GM18511 (cell line): ENCODE measurements around the gene IL2RA.
"Not testable (repeated sequence)": the region's sequence is repeated elsewhere in the genome, so short reads cannot be mapped to it uniquely, and the experiment has no call there.

Experiments used
- ATAC-seq: cut with Tn5 transposase; IDR thresholded peaks from one replicate; pipeline ENCODE4 v1.9.1; 2021; ENCODE audit warnings: mild to moderate bottlenecking, moderate library complexity; ENCODE audit not compliant: unreplicated experiment

IL2RA gene

DNA sequence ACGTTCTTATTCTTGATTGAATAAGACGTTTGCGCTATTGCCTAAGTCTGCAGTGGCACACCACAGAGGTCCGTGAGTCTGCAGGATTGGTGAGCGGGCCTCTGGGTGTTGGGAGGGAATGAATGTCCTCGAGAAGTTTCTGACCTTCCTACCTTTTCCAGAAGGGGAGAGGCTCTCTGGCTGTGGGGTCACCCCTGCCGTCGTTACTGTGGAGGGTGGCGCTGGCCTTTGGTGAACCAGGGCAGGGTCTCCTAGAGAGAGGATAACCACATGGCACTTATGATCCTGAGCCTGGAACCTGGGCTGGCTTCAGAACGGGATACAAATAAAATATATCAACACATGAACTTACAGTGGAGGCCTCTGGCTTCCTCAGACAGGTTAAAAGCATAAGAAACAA lies 98.6 kb downstream of the IL2RA start:
- no peak for ATAC-seq

GRCh38 chr10:5963071-5963470 lies 99.1 kb downstream of the IL2RA start:
- ATAC-seq, result no peak

DNA sequence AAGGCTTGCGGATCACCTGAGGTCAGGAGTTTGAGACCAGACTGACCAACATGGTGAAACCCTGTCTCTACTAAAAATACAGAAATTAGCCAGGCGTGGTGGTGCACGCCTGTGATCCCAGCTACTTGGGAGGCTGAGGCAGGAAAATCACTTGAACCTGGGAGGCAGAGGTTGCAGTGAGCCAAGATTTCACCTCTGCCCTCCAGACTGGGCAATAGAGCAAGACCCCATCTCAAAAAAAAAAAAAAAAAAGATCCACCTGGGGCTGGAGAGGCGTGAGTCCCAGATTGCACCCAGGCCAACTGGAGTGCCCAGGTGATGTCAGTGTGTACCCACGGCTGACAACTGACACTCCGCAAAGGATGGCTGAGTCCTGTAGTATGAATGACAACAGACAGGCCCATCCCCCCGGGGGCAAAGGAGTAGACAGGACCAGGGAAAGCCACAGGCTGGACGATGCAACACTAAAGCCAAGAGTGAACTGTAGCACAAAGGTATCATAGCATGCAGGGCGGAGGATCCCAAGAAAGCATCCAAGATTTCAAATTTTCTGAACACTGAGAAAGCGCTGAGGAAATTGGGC lies 99.7 kb downstream of the IL2RA start:
- ATAC-seq, result not testable (repeated sequence)

DNA sequence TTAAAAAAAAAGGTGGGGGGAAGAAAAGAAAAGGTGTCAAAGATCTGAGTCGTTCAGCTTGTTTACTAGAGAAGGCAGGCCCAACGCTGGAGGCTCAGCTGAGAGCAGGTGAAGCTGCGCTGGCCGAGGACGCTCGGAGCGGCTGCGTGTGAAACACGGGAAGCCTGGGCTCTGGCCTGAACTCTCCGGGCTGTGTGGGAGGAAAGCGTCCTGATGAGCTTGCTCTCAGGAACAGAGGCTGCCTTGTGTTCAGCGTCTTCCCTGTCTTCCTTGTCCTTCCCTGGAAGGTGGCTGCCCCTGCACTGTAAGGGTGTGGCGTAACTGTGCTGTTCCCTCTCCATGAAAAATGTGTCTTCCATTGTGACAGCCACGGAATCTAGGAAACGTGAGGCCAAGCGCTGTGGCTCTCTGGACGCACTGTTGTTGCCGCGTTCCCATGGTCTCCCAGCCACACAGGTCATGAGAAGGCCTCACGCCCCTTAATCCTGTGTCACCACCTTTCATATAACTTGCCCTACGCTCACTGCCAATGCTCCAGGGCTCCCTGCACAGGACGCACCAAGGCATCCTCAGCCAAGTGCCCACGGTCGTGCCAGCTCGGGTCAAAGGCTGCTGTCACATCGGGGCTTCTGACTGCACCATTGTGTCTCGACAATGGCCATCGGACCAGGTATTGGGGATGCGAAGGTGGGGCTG lies 100.6 kb downstream of the IL2RA start:
- no peak for ATAC-seq

DNA sequence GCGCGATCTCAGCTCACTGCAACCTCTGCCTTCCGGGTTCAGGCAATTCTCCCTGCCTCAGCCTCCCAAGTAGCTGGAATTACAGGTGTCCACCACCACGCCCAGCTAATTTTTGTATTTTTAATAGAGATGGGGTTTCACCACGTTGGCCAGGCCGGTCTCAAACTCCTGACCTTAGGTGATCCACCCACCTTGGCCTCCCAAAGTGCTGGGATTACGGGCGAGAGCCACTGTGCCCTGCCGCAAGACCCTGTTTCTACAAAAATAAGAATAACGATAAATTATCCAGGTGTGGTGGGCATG lies 101.2 kb downstream of the IL2RA start:
- ATAC-seq, result not testable (repeated sequence)
